Subcutaneous abdominal adipose tissue (tissue), 5 donors: ENCODE measurements around the gene MAFB.

ENCODE experiments used
- H3K27ac ChIP-seq: one replicate; pipeline ENCODE4 v1.7.0; 2013; ENCODE audit warnings: low read depth, mild to moderate bottlenecking, inconsistent platforms, low read length, moderate library complexity
- H3K27me3 ChIP-seq, 5 donors: one replicate each; pipeline ENCODE4 v1.7.0; 2013; ENCODE audit warnings: low read length in 5 of 5, inconsistent platforms in 1 of 5; ENCODE audit not compliant: control insufficient read depth in 5 of 5, insufficient read depth in 4 of 5
- H3K36me3 ChIP-seq, 5 donors: one replicate each; pipeline ENCODE4 v1.7.0; 2013; ENCODE audit warnings: low read length in 5 of 5; ENCODE audit not compliant: control insufficient read depth in 5 of 5, insufficient read depth in 5 of 5
- H3K4me1 ChIP-seq, 5 donors: one replicate each; pipeline ENCODE4 v1.7.0; 2013; ENCODE audit warnings: low read length in 5 of 5, mild to moderate bottlenecking in 3 of 5, moderate library complexity in 1 of 5; ENCODE audit not compliant: control insufficient read depth in 5 of 5, insufficient read depth in 5 of 5
- H3K4me3 ChIP-seq, 5 donors: one replicate each; pipeline ENCODE4 v1.7.0; 2013; ENCODE audit warnings: low read length in 5 of 5, low read depth in 1 of 5
- H3K9ac ChIP-seq, 5 donors: one replicate each; pipeline ENCODE4 v1.7.0; 2013; ENCODE audit warnings: low read length in 5 of 5, mild to moderate bottlenecking in 4 of 5, moderate library complexity in 3 of 5
- H3K9me3 ChIP-seq, 5 donors: one replicate each; pipeline ENCODE4 v1.7.0; 2013; ENCODE audit warnings: low read length in 5 of 5; ENCODE audit not compliant: control insufficient read depth in 5 of 5
- donor health status: healthy.
- donor health status: healthy.
- donor health status: healthy.
- donor health status: healthy.
- donor health status: healthy.

The MAFB gene

DNA sequence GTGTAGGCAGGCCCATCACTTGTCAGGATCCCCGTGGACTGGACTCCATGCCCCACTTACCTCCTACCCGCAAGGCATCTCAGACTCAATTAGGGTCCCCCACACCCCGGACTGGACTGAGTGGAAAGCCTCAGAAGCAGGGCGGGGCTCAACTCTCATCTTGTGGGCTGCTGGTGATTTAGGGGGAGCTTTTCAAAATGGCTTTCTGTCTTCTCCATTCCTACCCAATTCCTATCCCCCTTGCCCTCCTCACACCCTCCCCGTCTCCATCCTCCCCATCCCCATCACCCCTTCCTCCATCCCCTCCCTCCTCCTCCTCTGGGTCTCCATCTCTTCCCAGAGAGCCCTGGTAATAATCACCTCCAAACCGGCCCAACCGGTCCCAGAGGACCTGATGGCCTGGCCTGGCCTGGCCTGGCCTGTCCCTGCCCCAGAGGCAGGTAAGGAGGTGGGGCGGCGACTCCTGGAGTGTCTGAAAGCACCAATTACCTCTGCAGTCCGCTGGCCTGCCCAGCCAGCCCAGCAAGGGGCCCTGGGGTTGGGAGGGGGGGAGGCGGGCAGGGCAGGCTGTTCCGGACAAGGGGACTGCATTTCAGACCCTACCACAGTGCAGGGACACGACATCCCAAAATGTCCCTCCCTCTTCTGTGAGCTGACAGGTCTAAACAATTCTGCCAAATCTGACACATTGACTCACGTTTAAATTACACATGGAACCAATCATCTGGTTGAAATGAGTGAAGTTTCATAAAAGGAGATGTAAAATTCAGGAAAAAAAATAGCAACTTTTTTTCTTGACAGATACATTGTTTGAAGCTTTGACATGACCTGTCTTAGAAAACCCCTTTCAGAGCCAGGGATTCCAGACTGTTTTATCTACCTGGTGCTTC is 24.8 kb downstream of the MAFB start:
- H3K4me3 ChIP-seq, result no peak overlapping the region
- H3K9ac ChIP-seq, result no peak overlapping the region
- peaks cover 0 to 2% (median 2%) of the 10 kb centered on the region in 5 donors for H3K4me1 ChIP-seq
- H3K9me3 ChIP-seq, result no peaks in the 10 kb centered on the region
- H3K36me3 ChIP-seq, result no peaks in the 10 kb centered on the region
- H3K27me3 ChIP-seq, result no peaks in the 10 kb centered on the region
- H3K27ac ChIP-seq, result no peak overlapping the region

DNA sequence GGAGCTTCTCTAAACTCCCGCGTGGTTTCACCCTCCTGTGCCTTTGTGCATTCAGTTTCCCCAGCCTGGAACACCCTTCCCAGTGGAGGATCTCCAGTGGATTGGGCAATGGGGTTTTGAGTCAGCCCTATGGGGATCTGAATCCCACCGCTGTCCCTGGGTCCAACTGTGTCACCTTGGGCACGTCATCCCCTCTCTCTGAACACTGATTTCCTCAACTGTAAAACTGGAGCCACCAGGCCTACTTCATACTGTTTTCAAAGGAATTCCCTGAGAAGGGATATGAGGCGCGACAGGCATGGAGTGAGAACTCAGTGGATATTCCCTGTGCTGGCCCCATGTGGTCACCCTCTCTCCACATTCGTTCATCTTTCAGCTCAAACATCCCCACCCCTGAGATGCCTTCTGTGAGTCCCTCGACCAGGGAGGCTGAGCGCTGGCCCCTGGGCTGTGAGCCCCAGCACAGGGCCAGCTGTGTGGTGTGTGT is 25.7 kb downstream of the MAFB start:
- Histone ChIP-seq H3K27ac (no peak overlapping the region), H3K4me3 (no peak overlapping the region), H3K9me3 (no peaks in the 10 kb centered on the region), H3K4me1 (peaks cover 0 to 4% (median 0%) of the 10 kb centered on the region in 5 donors), H3K9ac (no peak overlapping the region), H3K27me3 (no peaks in the 10 kb centered on the region), H3K36me3 (no peaks in the 10 kb centered on the region)

DNA sequence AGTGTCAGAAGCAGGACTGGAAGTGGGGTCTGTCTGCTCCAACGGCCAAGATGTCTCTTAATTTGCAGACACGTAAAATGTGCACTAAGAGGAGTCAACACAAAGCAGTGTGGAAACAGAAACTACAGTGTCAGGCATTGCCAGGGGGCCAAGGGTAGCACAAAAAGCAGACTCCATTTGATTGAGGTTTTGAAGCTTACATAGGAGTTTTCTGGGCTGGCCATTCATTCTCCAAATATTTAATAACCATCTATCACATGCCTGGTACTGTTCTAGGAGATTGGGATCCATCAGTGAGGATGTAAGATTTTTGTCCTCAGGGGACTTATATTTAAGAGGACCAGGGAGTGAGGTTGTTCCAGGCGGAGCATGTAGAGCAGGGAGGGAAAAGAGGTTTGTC is 29.5 kb downstream of the MAFB start:
- H3K27me3 ChIP-seq, result no peaks in the 10 kb centered on the region

GRCh38 chr20:40658509-40658908 is 30.5 kb downstream of the MAFB start:
- H3K27me3 ChIP-seq, result no peaks in the 10 kb centered on the region
- no peak overlapping the region for H3K27ac ChIP-seq
- H3K9ac ChIP-seq, result no peak overlapping the region
- peaks cover 3 to 12% (median 7%) of the 10 kb centered on the region in 5 donors for H3K4me1 ChIP-seq
- H3K4me3 ChIP-seq, result no peak overlapping the region
- H3K9me3 ChIP-seq, result no peaks in the 10 kb centered on the region
- H3K36me3 ChIP-seq, result no peaks in the 10 kb centered on the region

More for the DNA sequence above, 29.5 kb downstream of the MAFB start:
- H3K27ac ChIP-seq, result no peak overlapping the region
- H3K36me3 ChIP-seq, result no peaks in the 10 kb centered on the region
- no peak overlapping the region for H3K4me3 ChIP-seq
- peaks cover 3 to 11% (median 5%) of the 10 kb centered on the region in 5 donors for H3K4me1 ChIP-seq
- no peaks in the 10 kb centered on the region for H3K9me3 ChIP-seq
- H3K9ac ChIP-seq, result no peak overlapping the region

GRCh38 chr20:40657526-40657925 is 31.5 kb downstream of the MAFB start:
- Histone ChIP-seq H3K9me3 (no peaks in the 10 kb centered on the region), H3K27me3 (no peaks in the 10 kb centered on the region), H3K9ac (no peak overlapping the region), H3K27ac (no peak overlapping the region), H3K4me1 (peaks cover 3 to 12% (median 7%) of the 10 kb centered on the region in 5 donors), H3K36me3 (no peaks in the 10 kb centered on the region), H3K4me3 (no peak overlapping the region)

GRCh38 chr20:40655451-40655850 is 33.6 kb downstream of the MAFB start:
- Histone ChIP-seq H3K4me1 (peaks cover 3 to 12% (median 7%) of the 10 kb centered on the region in 5 donors), H3K27me3 (no peaks in the 10 kb centered on the region), H3K4me3 (no peak overlapping the region), H3K36me3 (no peaks in the 10 kb centered on the region), H3K9ac (no peak overlapping the region), H3K27ac (no peak overlapping the region), H3K9me3 (no peaks in the 10 kb centered on the region)

GRCh38 chr20:40654876-40655275 is 34.2 kb downstream of the MAFB start:
- Histone ChIP-seq H3K27me3 (no peaks in the 10 kb centered on the region), H3K9me3 (no peaks in the 10 kb centered on the region), H3K27ac (no peak overlapping the region), H3K4me3 (no peak overlapping the region), H3K4me1 (peaks cover 3 to 12% (median 7%) of the 10 kb centered on the region in 5 donors), H3K36me3 (no peaks in the 10 kb centered on the region), H3K9ac (no peak overlapping the region)

DNA sequence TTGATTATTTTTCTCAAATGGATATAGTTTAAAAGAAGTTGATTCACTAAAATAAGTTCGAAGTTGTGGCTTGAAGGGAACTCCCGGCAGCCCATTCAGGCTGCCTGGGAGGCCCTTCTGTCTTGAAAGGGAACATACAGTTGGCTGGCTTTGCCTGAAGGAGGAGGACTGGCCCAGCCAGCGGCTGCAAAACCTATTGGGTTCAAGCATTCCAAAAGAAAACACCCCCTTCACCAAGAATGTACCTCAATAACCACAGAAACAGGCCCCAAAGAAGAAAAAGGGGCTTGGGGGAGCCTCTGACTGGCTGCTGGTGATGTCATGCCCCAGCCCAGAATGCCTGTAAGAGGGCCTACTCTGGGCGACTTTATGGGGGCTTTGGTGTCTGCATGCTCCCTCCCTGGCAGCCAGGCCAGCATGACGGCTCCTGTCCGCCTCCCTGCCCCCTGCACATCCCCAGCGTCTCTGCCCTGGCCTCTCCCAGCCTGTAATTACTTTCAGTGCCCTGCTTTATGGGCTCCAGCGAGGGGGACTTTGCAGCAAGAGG is 36.5 kb downstream of the MAFB start:
- Histone ChIP-seq H3K4me3 (no peak overlapping the region), H3K9me3 (no peaks in the 10 kb centered on the region), H3K36me3 (no peaks in the 10 kb centered on the region), H3K4me1 (peaks cover 0 to 10% (median 7%) of the 10 kb centered on the region in 5 donors), H3K27me3 (peaks cover 0 to 3% (median 0%) of the 10 kb centered on the region in 5 donors), H3K9ac (no peak overlapping the region), H3K27ac (no peak overlapping the region)

- Histone ChIP-seq H3K27ac (no peak overlapping the region), H3K9me3 (no peaks in the 10 kb centered on the region), H3K9ac (no peak overlapping the region), H3K27me3 (peaks cover 0 to 3% (median 0%) of the 10 kb centered on the region in 5 donors), H3K4me1 (peaks cover 3 to 16% (median 7%) of the 10 kb centered on the region in 5 donors), H3K4me3 (no peak overlapping the region), H3K36me3 (no peaks in the 10 kb centered on the region)
These were observed 37.9 kb downstream of the MAFB start for GRCh38 chr20:40651151-40651550.

GRCh38 chr20:40650707-40651106 is 38.3 kb downstream of the MAFB start:
- Histone ChIP-seq H3K9ac (no peak overlapping the region), H3K36me3 (no peaks in the 10 kb centered on the region), H3K4me3 (no peak overlapping the region), H3K9me3 (no peaks in the 10 kb centered on the region), H3K4me1 (peaks cover 3 to 20% (median 7%) of the 10 kb centered on the region in 5 donors), H3K27me3 (peaks cover 0 to 3% (median 0%) of the 10 kb centered on the region in 5 donors), H3K27ac (no peak overlapping the region)
